Measurements from ENCODE around the gene JMJD8.
A peak's percentile ranks its signal among the peaks of the same experiment; 100 is the strongest.
"Not testable (repeated sequence)": the region's sequence is repeated elsewhere in the genome, so short reads cannot be mapped to it uniquely, and the experiment has no call there.

The JMJD8 gene

GRCh38 chr16:718389-718788 lies 34.3 kb upstream of the JMJD8 start:
- Mint-ChIP-seq H3K27me3 (peaks cover 0 to 8% of the 10 kb centered on the region in 2 donors), H3K9me3 (no peaks in the 10 kb centered on the region), H3K27ac (no peak overlapping the region), H3K4me1 (ENCODE audit: low read depth in 2 of 2) (peaks cover 18 to 19% of the 10 kb centered on the region in 2 donors), H3K36me3 (ENCODE audit: insufficient read depth) (peaks cover 17% of the 10 kb centered on the region), H3K4me3 (no peak overlapping the region)
- DNase-seq = no peak
- ATAC-seq (replicated peaks) = no peak

DNA sequence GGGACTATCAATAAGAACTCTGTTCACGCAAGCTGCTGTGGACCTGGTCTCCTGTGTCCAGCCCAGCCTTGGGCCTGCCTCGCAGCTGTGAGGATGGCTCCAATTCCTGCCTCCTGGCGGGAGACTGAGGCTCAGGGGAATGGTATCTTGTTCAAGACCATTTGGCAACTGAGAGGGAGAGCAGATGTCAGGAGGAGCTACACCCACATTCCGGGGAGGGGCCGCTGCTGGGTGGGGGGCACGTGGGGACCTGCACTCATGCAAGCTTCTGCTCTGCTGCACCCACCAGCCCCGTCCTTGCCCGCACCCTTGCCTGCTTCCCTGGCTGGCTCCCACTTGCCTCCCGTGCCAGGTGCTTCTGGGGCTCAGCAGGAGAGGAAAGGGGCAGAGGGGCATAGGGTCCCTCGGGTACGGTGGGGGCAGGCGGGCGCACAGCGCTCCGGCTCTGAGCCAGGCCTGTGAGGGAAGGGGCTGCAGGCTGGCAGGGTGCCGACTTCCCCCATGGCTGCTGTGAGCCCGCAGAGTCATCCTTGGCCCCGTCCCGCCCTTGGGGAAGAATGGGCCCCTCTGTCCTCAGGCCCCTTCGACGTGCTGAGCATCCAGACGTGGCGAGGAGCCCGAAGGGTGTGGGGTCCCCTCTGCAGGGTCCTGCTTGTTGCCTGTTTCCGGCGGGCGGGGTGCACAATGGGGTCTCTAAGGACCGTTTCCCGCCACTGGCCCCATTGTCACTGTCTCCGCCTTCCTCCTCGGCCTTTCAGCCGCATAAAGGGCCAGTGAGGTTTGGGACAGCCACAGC lies 33.5 kb upstream of the JMJD8 start:
- H3K27ac Mint-ChIP-seq = no peak overlapping the region
- H3K4me3 Mint-ChIP-seq = no peak overlapping the region
- ATAC-seq (replicated peaks) (no peak), DNase-seq (no peak)
- peaks cover 0 to 8% of the 10 kb centered on the region in 2 donors for H3K27me3 Mint-ChIP-seq
- no peaks in the 10 kb centered on the region for H3K9me3 Mint-ChIP-seq
- peaks cover 17 to 19% of the 10 kb centered on the region in 2 donors for H3K4me1 Mint-ChIP-seq (ENCODE audit: low read depth in 2 of 2)
- peaks cover 17% of the 10 kb centered on the region for H3K36me3 Mint-ChIP-seq (ENCODE audit: insufficient read depth)

- Mint-ChIP-seq H3K4me1 (ENCODE audit: low read depth in 2 of 2) (peaks cover 15 to 17% of the 10 kb centered on the region in 2 donors), H3K27me3 (peaks cover 0 to 8% of the 10 kb centered on the region in 2 donors), H3K27ac (no peak overlapping the region), H3K4me3 (peak overlapping the region; percentile 56 to 65), H3K9me3 (no peaks in the 10 kb centered on the region), H3K36me3 (ENCODE audit: insufficient read depth) (peaks cover 13% of the 10 kb centered on the region)
- ATAC-seq (replicated peaks) (no peak), DNase-seq (no peak)
Observed at GRCh38 chr16:716768-717325, 32.7 kb upstream of the JMJD8 start.

- DNase-seq (no peak), ATAC-seq (replicated peaks) (no peak)
- H3K4me1 Mint-ChIP-seq (ENCODE audit: low read depth in 2 of 2) = peaks cover 15 to 16% of the 10 kb centered on the region in 2 donors
- peak overlapping the region; percentile 56 to 65 for H3K4me3 Mint-ChIP-seq
- no peaks in the 10 kb centered on the region for H3K9me3 Mint-ChIP-seq
- peaks cover 0 to 11% of the 10 kb centered on the region in 2 donors for H3K27me3 Mint-ChIP-seq
- H3K27ac Mint-ChIP-seq = no peak overlapping the region
- H3K36me3 Mint-ChIP-seq (ENCODE audit: insufficient read depth) = peaks cover 10% of the 10 kb centered on the region
Observed at GRCh38 chr16:716200-716568, 32.0 kb upstream of the JMJD8 start.

GRCh38 chr16:715477-716199 lies 31.5 kb upstream of the JMJD8 start:
- Mint-ChIP-seq H3K36me3 (ENCODE audit: insufficient read depth) (peaks cover 9% of the 10 kb centered on the region), H3K27me3 (peaks cover 0 to 16% of the 10 kb centered on the region in 2 donors), H3K27ac (no peak overlapping the region), H3K4me1 (ENCODE audit: low read depth in 2 of 2) (peaks cover 15 to 16% of the 10 kb centered on the region in 2 donors), H3K9me3 (no peaks in the 10 kb centered on the region), H3K4me3 (peak overlapping the region; percentile 56 to 65)
- ATAC-seq (replicated peaks) (peak; percentile 14), DNase-seq (no peak)

DNA sequence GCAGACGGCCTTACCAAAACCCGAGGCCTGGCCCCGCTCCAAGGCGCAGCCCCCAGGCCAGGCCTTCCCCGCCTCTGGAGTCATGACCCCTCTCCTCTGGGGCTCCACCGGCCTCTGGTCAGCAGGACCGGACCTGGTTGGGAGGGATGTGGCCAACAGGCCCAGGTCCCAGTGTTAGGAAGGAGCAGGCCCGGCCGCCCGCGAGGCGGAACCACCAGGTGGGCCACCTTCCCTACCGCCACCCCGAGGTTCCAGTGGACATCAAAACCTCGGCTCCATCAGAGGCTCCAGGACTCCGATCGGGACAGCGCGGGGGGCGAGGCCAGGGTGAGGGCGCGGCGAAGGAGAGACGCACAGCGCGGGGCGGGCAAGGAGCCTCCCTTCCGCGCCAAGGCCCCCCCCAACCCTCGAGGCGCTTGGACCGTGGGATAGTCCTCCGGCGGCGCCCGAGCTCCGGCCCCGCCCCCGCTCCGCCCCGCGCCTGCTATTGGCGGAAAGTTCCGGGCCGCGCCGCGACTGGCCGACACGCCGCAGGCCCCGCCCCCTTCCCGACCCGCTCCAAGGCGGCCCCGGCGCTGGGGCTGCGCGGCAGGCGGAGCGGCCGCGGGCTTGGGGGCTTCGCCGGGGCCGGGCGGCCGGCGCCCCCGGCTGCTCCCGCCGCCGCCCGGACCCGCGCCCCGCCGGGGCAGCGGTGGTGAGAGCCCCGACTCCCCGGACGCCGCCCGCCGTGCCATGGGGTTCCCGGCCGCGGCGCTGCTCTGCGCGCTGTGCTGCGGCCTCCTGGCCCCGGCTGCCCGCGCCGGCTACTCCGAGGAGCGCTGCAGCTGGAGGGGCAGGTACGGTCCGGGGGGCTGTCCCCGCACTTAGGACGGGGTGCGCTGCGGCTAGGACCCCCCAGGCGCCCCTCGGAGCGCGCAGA lies 30.7 kb upstream of the JMJD8 start, which contains the start of gene METRN:
Gene METRN (plus strand): TSS at position 561 of the 919 bp plus-strand sequence. CDS start 172 bp downstream, at position 733.
- DNase-seq (peak; percentile 86 to 89 (median 88)), ATAC-seq (replicated peaks) (peak; percentile 89)
- Mint-ChIP-seq H3K27me3 (peaks cover 0 to 24% of the 10 kb centered on the region in 2 donors), H3K4me1 (ENCODE audit: low read depth in 2 of 2) (peaks cover 10 to 11% of the 10 kb centered on the region in 2 donors), H3K9me3 (no peaks in the 10 kb centered on the region), H3K36me3 (ENCODE audit: insufficient read depth) (peaks cover 2% of the 10 kb centered on the region), H3K4me3 (peak within 1 kb of the TSS; percentile 56 to 65), H3K27ac (no peak within 1 kb of the TSS)

DNA sequence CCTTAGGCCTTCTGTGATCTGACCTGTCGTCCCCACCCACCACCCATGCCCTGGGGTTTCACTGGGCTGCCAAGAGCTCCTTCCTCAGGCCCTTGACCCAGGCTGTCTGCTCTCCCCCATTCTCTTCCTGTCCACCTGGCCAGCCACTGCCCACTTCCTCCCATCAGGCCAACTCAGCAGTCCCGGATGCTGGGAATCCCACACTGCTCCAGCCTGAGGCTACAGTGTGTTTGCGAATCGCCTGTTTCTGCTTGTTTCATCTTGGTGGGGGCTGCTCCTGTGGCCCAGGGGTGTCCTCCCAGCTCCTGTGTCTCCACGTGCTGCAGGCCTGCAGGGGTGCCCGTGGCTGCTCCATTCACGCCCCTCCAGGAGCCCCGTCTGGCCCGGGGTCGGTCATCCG lies 29.9 kb upstream of the JMJD8 start:
- ATAC-seq (replicated peaks) (no peak), DNase-seq (no peak)
- peaks cover 2% of the 10 kb centered on the region for H3K36me3 Mint-ChIP-seq (ENCODE audit: insufficient read depth)
- H3K4me3 Mint-ChIP-seq = peak overlapping the region in 1 of 2 donors; percentile 3
- H3K27me3 Mint-ChIP-seq = peaks cover 7 to 32% of the 10 kb centered on the region in 2 donors
- peaks cover 6 to 8% of the 10 kb centered on the region in 2 donors for H3K4me1 Mint-ChIP-seq (ENCODE audit: low read depth in 2 of 2)
- H3K9me3 Mint-ChIP-seq = no peaks in the 10 kb centered on the region
- no peak overlapping the region for H3K27ac Mint-ChIP-seq

DNA sequence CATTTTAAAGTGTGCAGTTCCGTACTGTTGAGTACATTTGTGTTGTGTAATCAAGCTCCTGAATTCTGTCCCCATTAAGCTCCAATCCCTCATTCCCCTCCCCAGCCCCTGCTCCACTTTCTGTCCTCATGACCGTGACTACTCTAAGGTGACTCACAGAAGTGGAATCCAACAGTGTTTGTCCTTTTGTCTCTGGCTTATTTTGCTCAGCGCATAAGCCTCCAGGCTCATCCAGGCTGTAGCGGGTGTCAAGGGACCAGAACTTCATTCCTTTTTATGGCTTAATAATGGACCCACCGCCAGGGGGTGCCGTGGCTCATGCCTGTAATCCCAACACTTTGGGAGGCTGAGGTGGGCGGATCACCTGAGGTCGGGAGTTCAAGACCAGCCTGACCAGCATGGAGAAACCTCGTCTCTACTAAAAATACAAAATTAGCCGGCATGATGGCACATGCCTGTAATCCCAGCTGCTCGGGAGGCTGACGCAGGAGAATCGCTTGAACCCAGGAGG lies 28.7 kb upstream of the JMJD8 start:
- not testable (repeated sequence) for H3K4me1 Mint-ChIP-seq (ENCODE audit: low read depth in 2 of 2); DNase-seq; H3K4me3 Mint-ChIP-seq; H3K9me3 Mint-ChIP-seq; ATAC-seq (replicated peaks); H3K27ac Mint-ChIP-seq; H3K36me3 Mint-ChIP-seq (ENCODE audit: insufficient read depth)
- peaks cover 19 to 45% of the 10 kb centered on the region in 2 donors for H3K27me3 Mint-ChIP-seq

DNA sequence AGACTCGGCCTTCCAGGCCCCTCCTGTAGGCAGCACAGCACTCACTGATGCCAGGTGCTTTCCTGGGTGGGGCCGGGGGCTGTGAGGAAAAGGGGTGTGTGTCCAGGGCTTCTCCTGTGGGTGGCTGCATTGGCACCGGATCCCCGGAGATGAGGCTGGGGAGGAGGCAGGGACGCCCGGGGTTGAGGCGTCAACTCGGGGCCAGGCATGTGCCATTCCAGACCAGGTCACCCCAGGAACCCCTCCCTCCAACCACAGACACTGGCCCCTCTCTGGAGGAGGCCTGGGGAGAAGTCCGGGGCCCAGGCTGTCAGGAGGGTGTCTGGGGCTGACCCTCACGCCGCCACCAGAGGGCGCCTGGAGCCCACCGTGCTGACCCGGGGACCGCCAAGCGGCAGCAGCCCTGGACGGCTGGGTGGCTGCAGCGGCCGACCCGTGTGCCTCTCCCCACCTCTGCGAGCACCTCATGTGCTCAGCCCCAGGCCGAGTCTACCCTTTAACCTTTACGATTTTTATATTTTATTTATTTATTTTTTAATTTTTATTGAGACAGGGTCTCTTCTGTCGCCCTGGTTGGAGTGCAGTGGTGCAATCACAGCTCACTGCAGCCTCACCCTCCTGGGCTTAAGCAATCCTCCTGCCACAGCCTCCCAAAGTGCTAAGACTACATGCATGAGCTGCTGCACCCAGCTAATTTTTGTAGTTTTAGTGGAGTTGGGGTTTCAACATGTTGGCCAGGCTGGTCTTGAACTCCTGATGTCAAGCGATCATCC lies 27.6 kb upstream of the JMJD8 start:
- peak; percentile 79 to 84 (median 81) for DNase-seq
- Mint-ChIP-seq H3K27me3 (peaks cover 23 to 55% of the 10 kb centered on the region in 2 donors), H3K36me3 (ENCODE audit: insufficient read depth) (peaks cover 2% of the 10 kb centered on the region), H3K27ac (no peak overlapping the region), H3K9me3 (no peaks in the 10 kb centered on the region), H3K4me1 (ENCODE audit: low read depth in 2 of 2) (peaks cover 4 to 7% of the 10 kb centered on the region in 2 donors), H3K4me3 (no peak overlapping the region)
- ATAC-seq (replicated peaks) = peak; percentile 66

DNA sequence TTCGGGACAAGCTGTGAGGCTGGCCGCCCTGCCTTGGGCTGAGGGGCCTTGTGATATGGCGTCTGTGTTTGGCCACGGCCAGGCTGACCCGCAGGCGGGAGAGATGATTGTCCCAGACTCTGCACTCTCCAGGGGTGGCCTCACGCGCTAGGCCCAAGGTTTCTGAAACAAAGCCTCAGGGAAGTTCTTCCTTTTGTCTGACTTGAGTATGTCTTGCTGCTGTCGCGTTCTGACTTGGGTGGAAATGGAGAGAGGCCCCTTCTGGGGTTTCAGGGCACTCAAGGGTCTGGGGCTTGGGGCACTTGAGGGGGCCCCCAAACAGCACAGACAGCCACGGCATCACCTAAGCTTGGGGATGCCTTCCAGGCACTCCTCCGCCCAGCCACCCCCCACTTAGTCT lies 26.9 kb upstream of the JMJD8 start:
- Mint-ChIP-seq H3K4me3 (no peak overlapping the region), H3K27ac (no peak overlapping the region), H3K27me3 (peaks cover 28 to 55% of the 10 kb centered on the region in 2 donors), H3K4me1 (ENCODE audit: low read depth in 2 of 2) (peaks cover 0 to 9% of the 10 kb centered on the region in 2 donors), H3K9me3 (no peaks in the 10 kb centered on the region), H3K36me3 (ENCODE audit: insufficient read depth) (peaks cover 2% of the 10 kb centered on the region)
- no peak for DNase-seq
- ATAC-seq (replicated peaks) = no peak

- peaks cover 0 to 9% of the 10 kb centered on the region in 2 donors for H3K4me1 Mint-ChIP-seq (ENCODE audit: low read depth in 2 of 2)
- ATAC-seq (replicated peaks) (no peak), DNase-seq (no peak)
- peaks cover 28 to 54% of the 10 kb centered on the region in 2 donors for H3K27me3 Mint-ChIP-seq
- no peak overlapping the region for H3K4me3 Mint-ChIP-seq
- H3K9me3 Mint-ChIP-seq = no peaks in the 10 kb centered on the region
- peaks cover 2% of the 10 kb centered on the region for H3K36me3 Mint-ChIP-seq (ENCODE audit: insufficient read depth)
- H3K27ac Mint-ChIP-seq = no peak overlapping the region
Observed at GRCh38 chr16:710500-711075, 26.5 kb upstream of the JMJD8 start.
